ENCODE measurements around the gene ATP6V0C. TPM values are rescaled to one million over a fixed set of nuclear protein-coding genes. Genes with fewer than 3 reads are reported as not detected.

ATP6V0C gene
- total and polyA plus RNA-seq, 4 donors: 17.6 to 132 (median 60.6) TPM

- peak overlapping the region in 1 of 2 donors; percentile 5 for H3K9ac ChIP-seq (ENCODE audit: low read depth in 1 of 2, low read length in 2 of 2)
- under 1% methylated on average over 100 of the region's 100 CpGs for WGBS
- no peaks in the 10 kb centered on the region for H3K36me3 ChIP-seq (ENCODE audit: control insufficient read depth in 4 of 4, insufficient read depth in 3 of 4, low read depth in 1 of 4, low read length in 3 of 4)
- no peaks in the 10 kb centered on the region for H3K9me3 ChIP-seq (ENCODE audit: control insufficient read depth in 4 of 4, low read length in 3 of 4)
- peaks cover 30 to 74% (median 52%) of the 10 kb centered on the region in 4 donors for H3K4me1 ChIP-seq (ENCODE audit: control insufficient read depth in 4 of 4, insufficient read depth in 4 of 4, low read length in 3 of 4)
- TF ChIP-seq GABPA (IDR thresholded peaks at IDR 0.05 in 1 of 2, conservative IDR thresholded peaks at IDR 0.05 in 1 of 2): no peak
- peak; percentile 34 for TF ChIP-seq CTCF (IDR thresholded peaks at IDR 0.05; ENCODE audit: low read depth, low read length, missing input control)
- peak; percentile 67 for DNase-seq (ENCODE audit: low spot score)
- H3K27me3 ChIP-seq (ENCODE audit: control insufficient read depth in 4 of 4, insufficient read depth in 4 of 4, low read length in 3 of 4): no peaks in the 10 kb centered on the region
- peak overlapping the region; percentile 87 to 91 for H3K27ac ChIP-seq (ENCODE audit: low read depth in 1 of 2, low read length in 2 of 2)
- peak overlapping the region; percentile 56 to 87 (median 67) for H3K4me3 ChIP-seq (ENCODE audit: low read depth in 1 of 3, low read length in 3 of 3)
These were observed 39.5 kb upstream of the ATP6V0C start for GRCh38 chr16:2473999-2474876.

- Histone ChIP-seq H3K4me1 (ENCODE audit: control insufficient read depth in 4 of 4, insufficient read depth in 4 of 4, low read length in 3 of 4) (peaks cover 30 to 66% (median 47%) of the 10 kb centered on the region in 4 donors), H3K36me3 (ENCODE audit: control insufficient read depth in 4 of 4, insufficient read depth in 3 of 4, low read depth in 1 of 4, low read length in 3 of 4) (no peaks in the 10 kb centered on the region), H3K27ac (ENCODE audit: low read depth in 1 of 2, low read length in 2 of 2) (peak within 1 kb of the TSS; percentile 87 to 91), H3K9me3 (ENCODE audit: control insufficient read depth in 4 of 4, low read length in 3 of 4) (no peaks in the 10 kb centered on the region), H3K27me3 (ENCODE audit: control insufficient read depth in 4 of 4, insufficient read depth in 4 of 4, low read length in 3 of 4) (no peaks in the 10 kb centered on the region), H3K4me3 (ENCODE audit: low read depth in 1 of 3, low read length in 3 of 3) (peak within 1 kb of the TSS; percentile 67 to 87 (median 76)), H3K9ac (ENCODE audit: low read depth in 1 of 2, low read length in 2 of 2) (peak within 1 kb of the TSS in 1 of 2 donors; percentile 5)
- no peak for TF ChIP-seq FOXA2 (IDR thresholded peaks at IDR 0.05)
- no peak for TF ChIP-seq MAX (IDR thresholded peaks at IDR 0.05)
- TF ChIP-seq GABPA (IDR thresholded peaks at IDR 0.05 in 1 of 2, conservative IDR thresholded peaks at IDR 0.05 in 1 of 2): no peak
- TF ChIP-seq CTCF (IDR thresholded peaks at IDR 0.05; ENCODE audit: low read depth, low read length, missing input control): no peak
- no peak for TF ChIP-seq EGR1 (IDR thresholded peaks at IDR 0.05; ENCODE audit: low read depth in 2 of 2)
- no peak for TF ChIP-seq ZBTB33 (IDR thresholded peaks at IDR 0.05)
- no peak for TF ChIP-seq NR2F2 (IDR thresholded peaks at IDR 0.05)
- TF ChIP-seq HNF4G (IDR thresholded peaks at IDR 0.05): no peak
- TF ChIP-seq YY1 (IDR thresholded peaks at IDR 0.05): no peak
- no peak for TF ChIP-seq RXRA (IDR thresholded peaks at IDR 0.05)
- no peak for TF ChIP-seq TAF1 (conservative IDR thresholded peaks at IDR 0.05)
- no peak for TF ChIP-seq RAD21 (IDR thresholded peaks at IDR 0.05)
- TF ChIP-seq ATF3 (IDR thresholded peaks at IDR 0.05): no peak
- TF ChIP-seq FOXA1 (IDR thresholded peaks at IDR 0.05): no peak
- no peak for TF ChIP-seq HNF4A (conservative IDR thresholded peaks at IDR 0.05)
- no peak for TF ChIP-seq JUND (IDR thresholded peaks at IDR 0.05)
- no peak for TF ChIP-seq REST (IDR thresholded peaks at IDR 0.05)
- TF ChIP-seq SP1 (IDR thresholded peaks at IDR 0.05): no peak
- under 1% methylated on average over 77 of the region's 77 CpGs for WGBS
- peak; percentile 91 for DNase-seq (ENCODE audit: low spot score)
These were observed 38.8 kb upstream of the ATP6V0C start, which contains the start of gene TBC1D24 for GRCh38 chr16:2474877-2475412. TSS of gene TBC1D24 (plus strand) at chr16:2475127. CDS start at chr16:2496149, 21,022 bp downstream.

Measured in liver (tissue), 9 donors.